Pancreas (tissue), 10 donors: ENCODE measurements around the gene LMX1B. TPM values are rescaled to one million over a fixed set of nuclear protein-coding genes. Genes with fewer than 3 reads are reported as not detected.
A peak's percentile ranks its signal among the peaks of the same experiment; 100 is the strongest.

Source experiments
- ATAC-seq, 4 donors: fragments of 200-7000 bp; cut with Tn5 transposase; one replicate each; pipeline versions ENCODE4 v1.8.0 to v1.9.1; 2020; ENCODE audit warnings: mild to moderate bottlenecking in 4 of 4, moderate library complexity in 4 of 4
- DNase-seq, 6 donors: peaks; one replicate each; pipeline ENCODE4 v3.0.0-alpha.2; 2020
- FAIRE-seq: peaks from 2 replicates; lab custom pipeline; 2012; peaks lifted over from hg19 to GRCh38; lab: Jason Lieb, UNC
- H3K27ac ChIP-seq, 4 donors: fragments of 200-600 bp; sonication (generic); 1 replicate in 3 of 4; 2 replicates in 1 of 4; pipeline versions ENCODE4 v1.5.0 to v1.8.0; 2020
- H3K27me3 ChIP-seq, 4 donors: fragments of 200-600 bp; one replicate each; pipeline ENCODE4 v1.8.0; 2021
- H3K36me3 ChIP-seq, 3 donors: fragments of 200-600 bp; sonication (generic) in 1 of 3; one replicate each; pipeline versions ENCODE4 v1.5.0 to v1.8.0; 2020 to 2021
- H3K4me1 ChIP-seq, 3 donors: fragments of 200-600 bp; one replicate each; pipeline ENCODE4 v1.8.0; 2021
- H3K4me3 ChIP-seq, 4 donors: fragments of 200-600 bp; sonication (generic) in 2 of 4; one replicate each; pipeline versions ENCODE4 v1.5.0 to v1.8.0; 2020 to 2021
- H3K9me3 ChIP-seq, 4 donors: fragments of 200-600 bp; one replicate each; pipeline ENCODE4 v1.8.0; 2021
- CTCF ChIP-seq, 4 donors: fragments of 200-600 bp; sonication (generic) in 3 of 4; IDR thresholded peaks; one replicate each; pipeline versions ENCODE4 v1.5.0 to v1.8.0; 2021; ENCODE audit warnings: antibody characterized with exemption in 4 of 4
- WGBS, 2 donors: extraction: QIAGEN DNeasy Blood & Tissue Kit; methylation state at CpG; one replicate each; pipeline ENCODE4 v1.1.7; 2013; 5-methylcytosine and 5-hydroxymethylcytosine counted together
- intact Hi-C, 3 donors: fragments of 100-400 bp; cut with DNase I; formaldehyde crosslinking; loops; one replicate each; pipeline versions ENCODE4 v1.11.1 to v1.14.2; 2022
- polyA plus RNA-seq, 2 donors: library from polyadenylated mRNA; stranded (reverse); fragments of 200-250 nt; gene quantifications; one replicate each; pipeline ENCODE4 v1.2.3, GENCODE V29; 2013
- total RNA-seq, 6 donors: library from RNA; stranded (reverse); fragmentation: NEBNext Ultra II Directional in 4 of 6; extraction: Animal tissue kit (Norgen Biotek cat#: 25700) in 4 of 6; gene quantifications; one replicate each; pipeline versions ENCODE4 v1.2.1 to v1.2.4, GENCODE V29; 2021 to 2023
- donor health status: healthy with polysubstance abuse.
- donor health status: DM: no; HTN: no; CAD: no; lungs with moderate emphysema.
- donor health status: DM: no; HTN: no; CAD: no.
- donor health status: control.
- donor health status: control.
- donor health status: Bipolar disorder and iron deficiency.
- donor health status: DM: yes; HTN: yes; CAD: no.
- donor health status: DM: no; HTN: no; CAD: no.
- donor health status: DM: no; HTN: no; CAD: no.
- donor health status: DM: yes; HTN: yes; CAD: no.

Gene LMX1B
- total and polyA plus RNA-seq, 8 donors: 0.05 to 1.2 (median 0.46) TPM

- 84 to 92% methylated on average over 7 of the region's 7 CpGs for WGBS, 2 donors
Observed at GRCh38 chr9:126584611-126585010, 29.1 kb upstream of the LMX1B start.

GRCh38 chr9:126586236-126586635 lies 27.5 kb upstream of the LMX1B start:
- no peak overlapping the region for H3K4me3 ChIP-seq
- no peak for FAIRE-seq
- no peaks in the 10 kb centered on the region for H3K27me3 ChIP-seq
- 65 to 73% methylated on average over 14 of the region's 14 CpGs for WGBS, 2 donors
- H3K9me3 ChIP-seq: no peaks in the 10 kb centered on the region
- no peak for TF ChIP-seq CTCF (IDR thresholded peaks at IDR 0.05)
- DNase-seq: peak in 1 of 6 donors; percentile 40
- peaks cover 0 to 5% (median 0%) of the 10 kb centered on the region in 3 donors for H3K4me1 ChIP-seq
- ATAC-seq: no peak
- H3K27ac ChIP-seq: no peak overlapping the region
- no peaks in the 10 kb centered on the region for H3K36me3 ChIP-seq
- intact Hi-C loops: no loop called here

More at GRCh38 chr9:126584611-126585010, 29.1 kb upstream of the LMX1B start:
- Histone ChIP-seq H3K4me1 (peaks cover 0 to 5% (median 0%) of the 10 kb centered on the region in 3 donors), H3K36me3 (no peaks in the 10 kb centered on the region), H3K4me3 (no peak overlapping the region), H3K27ac (no peak overlapping the region), H3K27me3 (no peaks in the 10 kb centered on the region), H3K9me3 (no peaks in the 10 kb centered on the region)
- intact Hi-C loops: no loop called here
- no peak for FAIRE-seq
- ATAC-seq: no peak
- TF ChIP-seq CTCF (IDR thresholded peaks at IDR 0.05): no peak
- no peak for DNase-seq

- peaks cover 0 to 5% (median 0%) of the 10 kb centered on the region in 3 donors for H3K4me1 ChIP-seq
- intact Hi-C loops: no loop called here
- no peaks in the 10 kb centered on the region for H3K36me3 ChIP-seq
- H3K4me3 ChIP-seq: no peak overlapping the region
- TF ChIP-seq CTCF (IDR thresholded peaks at IDR 0.05): no peak
- H3K9me3 ChIP-seq: no peaks in the 10 kb centered on the region
- no peak for FAIRE-seq
- no peaks in the 10 kb centered on the region for H3K27me3 ChIP-seq
- peak; percentile 56 to 88 (median 77) for ATAC-seq
- WGBS, 2 donors: 49% methylated on average over 20 of the region's 20 CpGs
- H3K27ac ChIP-seq: peak overlapping the region in 3 of 4 donors; percentile 44 to 55 (median 46)
- DNase-seq: peak in 5 of 6 donors; percentile 32 to 66 (median 52)
Observed at GRCh38 chr9:126587187-126588185, 26.2 kb upstream of the LMX1B start.

- Histone ChIP-seq H3K27me3 (no peaks in the 10 kb centered on the region), H3K9me3 (no peaks in the 10 kb centered on the region), H3K36me3 (no peaks in the 10 kb centered on the region), H3K4me1 (peaks cover 0 to 5% (median 0%) of the 10 kb centered on the region in 3 donors), H3K27ac (no peak overlapping the region), H3K4me3 (no peak overlapping the region)
- WGBS, 2 donors: 68 to 76% methylated on average over 10 of the region's 10 CpGs
- FAIRE-seq (no peak), DNase-seq (peak in 1 of 6 donors; percentile 28), ATAC-seq (no peak)
- TF ChIP-seq CTCF (IDR thresholded peaks at IDR 0.05): no peak
- intact Hi-C loops: no loop called here
Observed at GRCh38 chr9:126588491-126589168, 25.1 kb upstream of the LMX1B start.
